Left lung (tissue), 10 donors: Measurements from ENCODE around the gene CISD3. TPM values are rescaled to one million over a fixed set of nuclear protein-coding genes. Genes with fewer than 3 reads are reported as not detected.

Experiments
- ATAC-seq: fragments of 200-7000 bp; cut with Tn5 transposase; one replicate; pipeline ENCODE4 v1.9.1; 2020; ENCODE audit warnings: moderate library complexity
- DNase-seq, 4 donors: peaks; one replicate each; pipeline ENCODE4 v3.0.0-alpha.2; 2013 to 2020
- H3K27ac ChIP-seq, 2 donors: fragments of 200-600 bp; sonication (generic) in 1 of 2; one replicate each; pipeline versions ENCODE4 v1.5.0 to v1.8.0; 2020 to 2021
- H3K27me3 ChIP-seq, 2 donors: fragments of 200-600 bp; sonication (generic) in 1 of 2; one replicate each; pipeline versions ENCODE4 v1.5.0 to v1.8.0; 2020 to 2021
- H3K36me3 ChIP-seq, 2 donors: fragments of 200-600 bp; sonication (generic) in 1 of 2; one replicate each; pipeline versions ENCODE4 v1.5.0 to v1.8.0; 2020 to 2021
- H3K4me1 ChIP-seq, 2 donors: fragments of 200-600 bp; one replicate each; pipeline ENCODE4 v1.8.0; 2021
- H3K4me3 ChIP-seq, 2 donors: fragments of 200-600 bp; sonication (generic) in 1 of 2; one replicate each; pipeline versions ENCODE4 v1.5.0 to v1.8.0; 2020 to 2021; ENCODE audit warnings: mild to moderate bottlenecking in 1 of 2
- H3K9me3 ChIP-seq, 2 donors: fragments of 200-600 bp; sonication (generic) in 1 of 2; one replicate each; pipeline versions ENCODE4 v1.5.0 to v1.8.0; 2020 to 2021
- intact Hi-C, 2 donors: fragments of 100-400 bp; cut with DNase I; formaldehyde crosslinking; loops; one replicate each; pipeline versions ENCODE4 v1.11.2 to v1.14.2; 2022
- polyA plus RNA-seq, 6 donors: library from polyadenylated mRNA; unstranded; fragments of 120-200 nt; gene quantifications; one replicate each; pipeline ENCODE4 v1.2.1, GENCODE V29; 2013; ENCODE audit not compliant: insufficient read length in 6 of 6
- total RNA-seq, 2 donors: library from RNA; stranded (reverse); fragmentation: NEBNext Ultra II Directional; extraction: Animal tissue kit (Norgen Biotek cat#: 25700); gene quantifications; one replicate each; pipeline ENCODE4 v1.2.1, GENCODE V29; 2021
- TF ChIP-seq, protein P1 (sequence below), 2 donors: fragments of 200-600 bp; sonication (generic) in 1 of 2; IDR thresholded peaks; one replicate each; pipeline versions ENCODE4 v1.5.0 to v1.8.0; 2021; ENCODE audit warnings: antibody characterized with exemption in 2 of 2
- donor health status: DM: no; HTN: yes; CAD: no.
- donor health status: DM: no; HTN: no; CAD: no.

CISD3 gene
- total and polyA plus RNA-seq, 8 donors = 8.6 to 49.2 (median 14.5) TPM

DNA sequence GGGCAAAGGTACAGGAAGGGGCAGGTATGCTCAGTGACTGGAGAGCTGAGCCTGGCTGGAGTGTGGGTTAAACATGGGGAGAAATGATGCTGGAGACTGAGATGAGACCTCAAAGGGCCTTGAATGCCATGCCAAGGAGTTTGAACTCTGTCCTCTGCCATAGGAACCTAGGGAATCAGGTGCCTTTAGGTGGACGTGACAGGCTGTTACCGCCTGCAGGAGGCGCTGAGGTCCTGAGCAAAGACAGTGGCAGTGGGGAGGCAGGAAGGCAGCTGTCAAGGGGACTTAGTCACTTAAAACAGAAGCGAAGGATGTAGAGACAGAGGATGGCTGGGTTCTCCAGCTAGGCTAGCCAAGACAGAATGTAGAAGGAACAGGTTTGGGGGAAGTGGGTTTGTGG, 31.5 kb downstream of the CISD3 start:
- DNase-seq = no peak
- intact Hi-C loops = no loop called here

DNA sequence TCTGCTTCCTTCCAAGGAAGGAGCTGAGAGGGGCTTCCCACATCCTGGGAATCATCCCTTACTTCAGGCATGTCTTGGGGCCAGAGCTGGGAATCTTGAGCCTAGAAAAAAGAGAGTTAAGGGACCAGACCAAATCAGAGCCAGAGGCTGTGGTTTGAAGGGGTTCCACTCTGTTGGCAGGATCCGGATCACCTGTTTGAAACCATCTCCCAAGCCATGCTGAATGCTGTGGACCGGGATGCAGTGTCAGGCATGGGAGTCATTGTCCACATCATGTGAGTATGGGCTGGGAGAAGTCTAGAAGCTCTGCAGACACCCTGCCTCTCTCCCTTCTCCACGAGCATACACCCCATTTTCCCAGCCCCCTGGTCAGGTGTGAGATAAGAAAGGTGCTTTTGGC, 32.1 kb downstream of the CISD3 start:
- ATAC-seq = no peak
- H3K36me3 ChIP-seq = peaks cover 0 to 100% of the 10 kb centered on the region in 2 donors
- intact Hi-C loops = no loop called here

More for the DNA sequence above, 31.5 kb downstream of the CISD3 start:
- Histone ChIP-seq H3K36me3 (peaks cover 0 to 100% of the 10 kb centered on the region in 2 donors), H3K4me3 (no peak overlapping the region), H3K27ac (no peak overlapping the region), H3K9me3 (no peaks in the 10 kb centered on the region), H3K4me1 (peaks cover 0 to 3% of the 10 kb centered on the region in 2 donors), H3K27me3 (no peaks in the 10 kb centered on the region)
- ATAC-seq = no peak
- TF ChIP-seq, protein P1, sequence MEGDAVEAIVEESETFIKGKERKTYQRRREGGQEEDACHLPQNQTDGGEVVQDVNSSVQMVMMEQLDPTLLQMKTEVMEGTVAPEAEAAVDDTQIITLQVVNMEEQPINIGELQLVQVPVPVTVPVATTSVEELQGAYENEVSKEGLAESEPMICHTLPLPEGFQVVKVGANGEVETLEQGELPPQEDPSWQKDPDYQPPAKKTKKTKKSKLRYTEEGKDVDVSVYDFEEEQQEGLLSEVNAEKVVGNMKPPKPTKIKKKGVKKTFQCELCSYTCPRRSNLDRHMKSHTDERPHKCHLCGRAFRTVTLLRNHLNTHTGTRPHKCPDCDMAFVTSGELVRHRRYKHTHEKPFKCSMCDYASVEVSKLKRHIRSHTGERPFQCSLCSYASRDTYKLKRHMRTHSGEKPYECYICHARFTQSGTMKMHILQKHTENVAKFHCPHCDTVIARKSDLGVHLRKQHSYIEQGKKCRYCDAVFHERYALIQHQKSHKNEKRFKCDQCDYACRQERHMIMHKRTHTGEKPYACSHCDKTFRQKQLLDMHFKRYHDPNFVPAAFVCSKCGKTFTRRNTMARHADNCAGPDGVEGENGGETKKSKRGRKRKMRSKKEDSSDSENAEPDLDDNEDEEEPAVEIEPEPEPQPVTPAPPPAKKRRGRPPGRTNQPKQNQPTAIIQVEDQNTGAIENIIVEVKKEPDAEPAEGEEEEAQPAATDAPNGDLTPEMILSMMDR (IDR thresholded peaks at IDR 0.05) = no peak

DNA sequence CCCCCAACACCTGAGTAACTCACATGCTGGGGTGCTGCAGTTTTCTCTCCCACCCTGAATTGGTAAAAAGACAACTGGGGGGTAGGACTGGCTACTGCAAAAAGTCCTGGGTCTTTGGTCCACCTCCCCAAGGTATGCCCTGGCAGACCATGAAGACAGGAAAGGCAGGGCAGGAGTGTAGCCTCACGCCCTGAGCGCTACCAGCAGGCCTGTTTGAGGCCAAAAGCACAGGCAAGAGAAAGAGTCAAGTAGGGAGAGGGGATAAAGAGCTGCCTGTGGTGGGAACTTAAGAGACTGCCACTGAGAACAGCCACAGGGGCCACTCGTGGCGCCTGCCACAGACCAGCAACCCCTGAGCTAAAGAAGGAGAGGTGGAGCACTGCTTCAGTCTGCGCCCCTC, 36.2 kb downstream of the CISD3 start:
- peaks cover 0 to 100% of the 10 kb centered on the region in 2 donors for H3K36me3 ChIP-seq
- intact Hi-C loops = no loop called here

More for the DNA sequence above, 32.1 kb downstream of the CISD3 start:
- no peaks in the 10 kb centered on the region for H3K27me3 ChIP-seq
- DNase-seq = no peak
- no peak overlapping the region for H3K4me3 ChIP-seq
- H3K27ac ChIP-seq = no peak overlapping the region
- TF ChIP-seq, protein P1 (IDR thresholded peaks at IDR 0.05) = no peak
- H3K4me1 ChIP-seq = peaks cover 0 to 3% of the 10 kb centered on the region in 2 donors
- no peaks in the 10 kb centered on the region for H3K9me3 ChIP-seq

DNA sequence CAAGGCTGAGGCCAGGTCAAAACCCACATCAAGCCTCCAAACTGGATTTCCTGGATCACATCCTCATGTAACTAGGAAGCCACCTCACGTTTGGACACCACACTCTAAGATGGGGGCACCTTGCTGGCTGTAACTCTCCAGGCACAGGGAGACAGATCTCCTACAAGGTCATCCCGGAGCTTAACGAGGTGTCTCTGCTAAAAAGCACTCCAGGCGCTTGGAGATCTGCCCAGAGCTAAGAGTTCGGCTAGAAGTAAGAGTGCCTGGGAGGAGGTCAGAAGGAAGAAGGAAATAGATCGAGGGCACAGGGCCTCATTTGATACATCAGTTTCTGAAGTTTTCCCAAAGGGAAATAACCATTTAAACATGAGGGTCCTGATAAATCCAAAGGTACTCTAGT, 38.3 kb downstream of the CISD3 start:
- Histone ChIP-seq H3K4me1 (peaks cover 2 to 11% of the 10 kb centered on the region in 2 donors), H3K27me3 (no peaks in the 10 kb centered on the region), H3K27ac (peak overlapping the region in 1 of 2 donors; percentile 33), H3K4me3 (no peak overlapping the region), H3K36me3 (peaks cover 0 to 100% of the 10 kb centered on the region in 2 donors), H3K9me3 (no peaks in the 10 kb centered on the region)
- DNase-seq (peak in 1 of 4 donors; percentile 40), ATAC-seq (peak; percentile 59)
- TF ChIP-seq, protein P1 (IDR thresholded peaks at IDR 0.05) = no peak
- intact Hi-C loops = no loop called here

More for the DNA sequence above, 36.2 kb downstream of the CISD3 start:
- DNase-seq (no peak), ATAC-seq (no peak)
- no peak overlapping the region for H3K4me3 ChIP-seq
- H3K27ac ChIP-seq = no peak overlapping the region
- H3K9me3 ChIP-seq = no peaks in the 10 kb centered on the region
- no peaks in the 10 kb centered on the region for H3K27me3 ChIP-seq
- H3K4me1 ChIP-seq = peaks cover 2 to 11% of the 10 kb centered on the region in 2 donors
- TF ChIP-seq, protein P1 (IDR thresholded peaks at IDR 0.05) = no peak

DNA sequence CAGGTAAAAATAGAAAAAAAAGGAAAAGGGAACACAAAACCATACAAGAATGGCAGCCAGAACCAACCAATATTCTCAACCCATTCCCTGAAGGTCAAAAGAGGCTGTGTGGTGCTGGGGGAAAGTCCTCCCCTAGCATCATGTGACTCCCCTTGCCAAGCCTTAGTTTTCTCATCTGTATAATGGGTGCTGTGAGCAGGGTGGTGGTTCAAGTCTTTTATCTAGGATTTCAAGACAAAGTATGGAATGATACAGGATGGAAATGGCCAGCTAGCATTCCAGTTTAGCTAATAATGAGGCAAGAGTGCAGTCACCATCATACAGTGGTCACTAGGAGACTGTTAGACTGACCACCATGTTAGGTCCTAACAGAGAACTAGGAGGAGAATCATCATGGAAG, 43.1 kb downstream of the CISD3 start:
- H3K36me3 ChIP-seq = peaks cover 0 to 100% of the 10 kb centered on the region in 2 donors
- no peak overlapping the region for H3K4me3 ChIP-seq
- H3K4me1 ChIP-seq = peaks cover 1 to 5% of the 10 kb centered on the region in 2 donors
- no peak for DNase-seq
- ATAC-seq = no peak
- H3K9me3 ChIP-seq = no peaks in the 10 kb centered on the region
- H3K27ac ChIP-seq = no peak overlapping the region
- TF ChIP-seq, protein P1 (IDR thresholded peaks at IDR 0.05) = no peak
- intact Hi-C loops = no loop called here
- H3K27me3 ChIP-seq = no peaks in the 10 kb centered on the region
